ENCODE data around the gene PKN2. TPM values are rescaled to one million over a fixed set of nuclear protein-coding genes. Genes with fewer than 3 reads are reported as not detected.

Gene PKN2
- total RNA-seq, 1 experiment from 2014 or later: 32.5 TPM

GRCh38 chr1:88695781-88696180 lies 11.7 kb downstream of the PKN2 start:
- Histone ChIP-seq H3K27me3 (ENCODE audit: insufficient read depth, low read length) (no peaks in the 10 kb centered on the region), H2BK5ac (ENCODE audit: insufficient read length, low read length) (no peak overlapping the region), H3K14ac (ENCODE audit: insufficient read depth, low read length) (no peak overlapping the region), H2BK15ac (ENCODE audit: low read depth, low read length) (no peak overlapping the region), H2AK5ac (ENCODE audit: insufficient read length, low read length) (no peak overlapping the region), H4K5ac (ENCODE audit: insufficient read length, low read depth, low read length) (no peak overlapping the region), H3K9me3 (ENCODE audit: control insufficient read depth, low read depth, low read length) (no peaks in the 10 kb centered on the region), H3K23ac (ENCODE audit: insufficient read length, low read depth, low read length) (no peak overlapping the region), H2BK12ac (ENCODE audit: insufficient read length, low read depth, low read length) (no peak overlapping the region), H3K9ac (ENCODE audit: extremely low read depth, insufficient read length, low read length) (no peak overlapping the region), H4K20me1 (ENCODE audit: control insufficient read depth, insufficient read depth, insufficient read length) (no peaks in the 10 kb centered on the region), H3K79me1 (ENCODE audit: insufficient read depth, low read depth, low read length, poor library complexity, severe bottlenecking) (peaks cover 5% of the 10 kb centered on the region), H3K27ac (ENCODE audit: insufficient read length, low read depth, low read length) (no peak overlapping the region), H3K4ac (ENCODE audit: low read depth, low read length) (no peak overlapping the region), H3K23me2 (ENCODE audit: insufficient read length, low read depth, low read length, poor library complexity, severe bottlenecking) (no peaks in the 10 kb centered on the region), H3K56ac (ENCODE audit: insufficient read length, low read depth, low read length) (no peak overlapping the region), H2BK20ac (ENCODE audit: low read depth, low read length, poor library complexity, severe bottlenecking) (no peak overlapping the region), H3T11ph (ENCODE audit: low read length) (no peak overlapping the region), H4K91ac (ENCODE audit: insufficient read length, low read depth, low read length) (no peak overlapping the region), H3K79me2 (ENCODE audit: insufficient read depth, low read length) (peaks cover 9% of the 10 kb centered on the region; the same call in 1 of the 2 replicates), H3K4me2 (ENCODE audit: insufficient read depth, insufficient read length, low read length) (no peak overlapping the region), H4K8ac (replicated peaks; ENCODE audit: insufficient read length, low read depth, low read length) (no peak overlapping the region), H2AFZ (ENCODE audit: low read length) (no peak overlapping the region), H3K4me1 (ENCODE audit: insufficient read depth, low read length) (no peaks in the 10 kb centered on the region), H3K18ac (ENCODE audit: insufficient read length, low read depth, low read length) (no peak overlapping the region), H2BK120ac (ENCODE audit: low read depth, low read length, poor library complexity, severe bottlenecking) (no peak overlapping the region)
- WGBS (ENCODE audit: extremely low coverage, insufficient read length, low lambda C conversion rate): no CpG with 5 or more reads among the region's 3 CpGs
- peaks cover 21 to 22% of the 10 kb centered on the region in 2 experiments for H3K4me1 Mint-ChIP-seq
- no peaks in the 10 kb centered on the region for H3K27me3 Mint-ChIP-seq (ENCODE audit: low read depth)
- H3K27ac Mint-ChIP-seq: peak overlapping the region in 1 of 3 experiments; percentile 8; a peak in 2 of 7 replicates
- no peaks in the 10 kb centered on the region for H3K9me3 Mint-ChIP-seq
- H3K36me3 Mint-ChIP-seq (ENCODE audit: insufficient read depth in 1 of 3, low read depth in 3 of 3): peaks cover 3 to 21% (median 5%) of the 10 kb centered on the region in 3 experiments; a peak in 6 of 7 replicates
- no peak overlapping the region for H3K4me3 Mint-ChIP-seq
- no peak for DNase-seq
- TF ChIP-seq CTCF (conservative IDR thresholded peaks at IDR 0.05): no peak
